ENCODE data around the gene BCL2. TPM values are rescaled to one million over a fixed set of nuclear protein-coding genes. Genes with fewer than 3 reads are reported as not detected.
"Not testable (repeated sequence)": the region's sequence is repeated elsewhere in the genome, so short reads cannot be mapped to it uniquely, and the experiment has no call there.

The BCL2 gene
- total RNA-seq, 4 donors from 2014 or later = 25.2 to 39.0 (median 36.1) TPM

- Histone ChIP-seq H3K4me3 (no peak overlapping the region), H3K36me3 (no peaks in the 10 kb centered on the region), H3K27me3 (no peaks in the 10 kb centered on the region), H3K27ac (replicated peaks in 1 of 4) (no peak overlapping the region), H3K9me3 (no peaks in the 10 kb centered on the region), H3K4me1 (peaks cover 4 to 34% (median 16%) of the 10 kb centered on the region in 4 donors)
- TF ChIP-seq POLR2AphosphoS5 (IDR thresholded peaks at IDR 0.05) (no peak), POLR2A (IDR thresholded peaks at IDR 0.05; ENCODE audit: low read depth) (no peak), EP300 (IDR thresholded peaks at IDR 0.05) (no peak), CTCF (IDR thresholded peaks at IDR 0.05) (no peak)
- no peak for DNase-seq (ENCODE audit: extremely low spot score)
- intact Hi-C loops (cut with DNase I) = no loop called here
- WGBS = 77% methylated on average over 13 of the region's 13 CpGs
Observed at GRCh38 chr18:63206433-63207142, 113.0 kb downstream of the BCL2 start.

GRCh38 chr18:63205791-63206252 lies 113.7 kb downstream of the BCL2 start:
- TF ChIP-seq POLR2AphosphoS5 (IDR thresholded peaks at IDR 0.05) = no peak
- Histone ChIP-seq H3K27ac (replicated peaks in 1 of 4) (no peak overlapping the region), H3K36me3 (no peaks in the 10 kb centered on the region), H3K4me1 (peaks cover 4 to 34% (median 16%) of the 10 kb centered on the region in 4 donors), H3K4me3 (no peak overlapping the region), H3K27me3 (no peaks in the 10 kb centered on the region), H3K9me3 (no peaks in the 10 kb centered on the region)
- 85% methylated on average over 6 of the region's 6 CpGs for WGBS
- intact Hi-C loops (cut with DNase I) = no loop called here
- no peak for DNase-seq (ENCODE audit: extremely low spot score)

- no peak for DNase-seq (ENCODE audit: extremely low spot score)
- intact Hi-C loops (cut with DNase I) = no loop called here
- no peaks in the 10 kb centered on the region for H3K36me3 ChIP-seq
- no peaks in the 10 kb centered on the region for H3K27me3 ChIP-seq
- H3K9me3 ChIP-seq = no peaks in the 10 kb centered on the region
- no peak overlapping the region for H3K4me3 ChIP-seq
- WGBS = 97% methylated on average over 3 of the region's 3 CpGs
- peaks cover 4 to 45% (median 13%) of the 10 kb centered on the region in 4 donors for H3K4me1 ChIP-seq
- H3K27ac ChIP-seq (replicated peaks in 1 of 4) = no peak overlapping the region
- no peak for TF ChIP-seq POLR2AphosphoS5 (IDR thresholded peaks at IDR 0.05)
- no peak for TF ChIP-seq POLR2A (IDR thresholded peaks at IDR 0.05; ENCODE audit: low read depth)
- TF ChIP-seq EP300 (IDR thresholded peaks at IDR 0.05) = no peak
- no peak for TF ChIP-seq CTCF (IDR thresholded peaks at IDR 0.05)
Observed at GRCh38 chr18:63203497-63203896, 116.1 kb downstream of the BCL2 start.

- H3K27me3 ChIP-seq = no peaks in the 10 kb centered on the region
- H3K36me3 ChIP-seq = no peaks in the 10 kb centered on the region
- H3K9me3 ChIP-seq = no peaks in the 10 kb centered on the region
- no peak overlapping the region for H3K4me3 ChIP-seq
- intact Hi-C loops (cut with DNase I) = no loop called here
- 84% methylated on average over 8 of the region's 8 CpGs for WGBS
- TF ChIP-seq POLR2A (IDR thresholded peaks at IDR 0.05; ENCODE audit: low read depth) = no peak
- no peak for TF ChIP-seq POLR2AphosphoS5 (IDR thresholded peaks at IDR 0.05)
- no peak for TF ChIP-seq CTCF (IDR thresholded peaks at IDR 0.05)
- TF ChIP-seq EP300 (IDR thresholded peaks at IDR 0.05) = no peak
- no peak overlapping the region for H3K27ac ChIP-seq (replicated peaks in 1 of 4)
- peaks cover 0 to 39% (median 9%) of the 10 kb centered on the region in 4 donors for H3K4me1 ChIP-seq
- DNase-seq (ENCODE audit: extremely low spot score) = no peak
Observed at GRCh38 chr18:63202828-63203227, 116.7 kb downstream of the BCL2 start.

- peaks cover 0 to 26% (median 9%) of the 10 kb centered on the region in 4 donors for H3K4me1 ChIP-seq
- H3K4me3 ChIP-seq; H3K27me3 ChIP-seq; intact Hi-C loops (cut with DNase I); H3K27ac ChIP-seq (replicated peaks in 1 of 4); H3K9me3 ChIP-seq; DNase-seq (ENCODE audit: extremely low spot score); H3K36me3 ChIP-seq: not testable (repeated sequence)
- WGBS = 97% methylated on average over 3 of the region's 3 CpGs
Observed at GRCh38 chr18:63201456-63201855, 118.1 kb downstream of the BCL2 start.
